Adrenal gland (tissue), 5 donors: Measurements from ENCODE around the gene ATP6V0C.

ENCODE experiments used
- POLR2A ChIP-seq, 2 donors: fragments of 450-650 bp; IDR thresholded peaks; one replicate each; pipeline ENCODE4 v1.6.1; 2017; ENCODE audit warnings: antibody characterized with exemption in 2 of 2, mild to moderate bottlenecking in 2 of 2, moderate library complexity in 1 of 2
- TF ChIP-seq, protein P1 (sequence below), 6 experiments: fragments of 450-650 bp in 4 of 6; fragments of 200-600 bp in 2 of 6; sonication (generic) in 1 of 6; IDR thresholded peaks; 1 replicate in 5 of 6; 2 replicates in 1 of 6; pipeline versions ENCODE4 v1.5.1 to v1.8.0; 2016 to 2021; ENCODE audit warnings: antibody characterized with exemption in 6 of 6, mild to moderate bottlenecking in 2 of 6, moderate library complexity in 1 of 6
- donor health status: DM: no; HTN: no; CAD: no.

- TF ChIP-seq, protein P1, sequence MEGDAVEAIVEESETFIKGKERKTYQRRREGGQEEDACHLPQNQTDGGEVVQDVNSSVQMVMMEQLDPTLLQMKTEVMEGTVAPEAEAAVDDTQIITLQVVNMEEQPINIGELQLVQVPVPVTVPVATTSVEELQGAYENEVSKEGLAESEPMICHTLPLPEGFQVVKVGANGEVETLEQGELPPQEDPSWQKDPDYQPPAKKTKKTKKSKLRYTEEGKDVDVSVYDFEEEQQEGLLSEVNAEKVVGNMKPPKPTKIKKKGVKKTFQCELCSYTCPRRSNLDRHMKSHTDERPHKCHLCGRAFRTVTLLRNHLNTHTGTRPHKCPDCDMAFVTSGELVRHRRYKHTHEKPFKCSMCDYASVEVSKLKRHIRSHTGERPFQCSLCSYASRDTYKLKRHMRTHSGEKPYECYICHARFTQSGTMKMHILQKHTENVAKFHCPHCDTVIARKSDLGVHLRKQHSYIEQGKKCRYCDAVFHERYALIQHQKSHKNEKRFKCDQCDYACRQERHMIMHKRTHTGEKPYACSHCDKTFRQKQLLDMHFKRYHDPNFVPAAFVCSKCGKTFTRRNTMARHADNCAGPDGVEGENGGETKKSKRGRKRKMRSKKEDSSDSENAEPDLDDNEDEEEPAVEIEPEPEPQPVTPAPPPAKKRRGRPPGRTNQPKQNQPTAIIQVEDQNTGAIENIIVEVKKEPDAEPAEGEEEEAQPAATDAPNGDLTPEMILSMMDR (IDR thresholded peaks at IDR 0.05) = no peak
- TF ChIP-seq POLR2A (IDR thresholded peaks at IDR 0.05) = peak in 1 of 2 donors; percentile 9
Observed at GRCh38 chr16:2515180-2515851, 1.6 kb downstream of the ATP6V0C start.
